ENCODE results near the gene NDUFS5.
A peak's percentile ranks its signal among the peaks of the same experiment; 100 is the strongest.
"Not testable (repeated sequence)": the region's sequence is repeated elsewhere in the genome, so short reads cannot be mapped to it uniquely, and the experiment has no call there.

Gene NDUFS5

GRCh38 chr1:39026051-39026865 is at the start of gene NDUFS5:
NDUFS5 (plus strand) TSS chr1:39026350; CDS start chr1:39028725, 2,375 bp downstream.
- Histone ChIP-seq H3K9me3 (ENCODE audit: control insufficient read depth in 2 of 2, low read length in 2 of 2) (no peaks in the 10 kb centered on the region), H3K27ac (ENCODE audit: low read depth in 2 of 2, low read length in 2 of 2) (peak within 1 kb of the TSS; percentile 95 to 96), H3K4me3 (ENCODE audit: low read length in 2 of 2) (peak within 1 kb of the TSS; percentile 99), H3K4me1 (ENCODE audit: control insufficient read depth in 2 of 2, insufficient read depth in 2 of 2, low read length in 2 of 2) (peaks cover 3 to 12% of the 10 kb centered on the region in 2 donors), H3K9ac (ENCODE audit: low read depth in 1 of 2, low read length in 2 of 2) (peak within 1 kb of the TSS; percentile 98 to 99), H3K36me3 (ENCODE audit: control insufficient read depth in 2 of 2, insufficient read depth in 2 of 2, low read length in 2 of 2) (peaks cover 10 to 20% of the 10 kb centered on the region in 2 donors), H3K27me3 (ENCODE audit: control insufficient read depth in 2 of 2, insufficient read depth in 2 of 2, low read length in 2 of 2) (no peaks in the 10 kb centered on the region)

GRCh38 chr1:38977399-38978244 is 48.5 kb upstream of the NDUFS5 start:
- not testable (repeated sequence) for H3K4me1 ChIP-seq (ENCODE audit: control insufficient read depth in 2 of 2, insufficient read depth in 2 of 2, low read length in 2 of 2); H3K27me3 ChIP-seq (ENCODE audit: control insufficient read depth in 2 of 2, insufficient read depth in 2 of 2, low read length in 2 of 2); H3K36me3 ChIP-seq (ENCODE audit: control insufficient read depth in 2 of 2, insufficient read depth in 2 of 2, low read length in 2 of 2)

GRCh38 chr1:38978245-38978542 is 48.0 kb upstream of the NDUFS5 start:
- not testable (repeated sequence) for H3K27me3 ChIP-seq (ENCODE audit: control insufficient read depth in 2 of 2, insufficient read depth in 2 of 2, low read length in 2 of 2); H3K36me3 ChIP-seq (ENCODE audit: control insufficient read depth in 2 of 2, insufficient read depth in 2 of 2, low read length in 2 of 2); H3K9ac ChIP-seq (ENCODE audit: low read depth in 1 of 2, low read length in 2 of 2); H3K4me3 ChIP-seq (ENCODE audit: low read length in 2 of 2); H3K4me1 ChIP-seq (ENCODE audit: control insufficient read depth in 2 of 2, insufficient read depth in 2 of 2, low read length in 2 of 2); H3K27ac ChIP-seq (ENCODE audit: low read depth in 2 of 2, low read length in 2 of 2); H3K9me3 ChIP-seq (ENCODE audit: control insufficient read depth in 2 of 2, low read length in 2 of 2)

More at GRCh38 chr1:38977399-38978244, 48.5 kb upstream of the NDUFS5 start:
- not testable (repeated sequence) for H3K9me3 ChIP-seq (ENCODE audit: control insufficient read depth in 2 of 2, low read length in 2 of 2); H3K4me3 ChIP-seq (ENCODE audit: low read length in 2 of 2); H3K9ac ChIP-seq (ENCODE audit: low read depth in 1 of 2, low read length in 2 of 2); H3K27ac ChIP-seq (ENCODE audit: low read depth in 2 of 2, low read length in 2 of 2)

- not testable (repeated sequence) for H3K4me1 ChIP-seq (ENCODE audit: control insufficient read depth in 2 of 2, insufficient read depth in 2 of 2, low read length in 2 of 2); H3K27me3 ChIP-seq (ENCODE audit: control insufficient read depth in 2 of 2, insufficient read depth in 2 of 2, low read length in 2 of 2); H3K9me3 ChIP-seq (ENCODE audit: control insufficient read depth in 2 of 2, low read length in 2 of 2); H3K36me3 ChIP-seq (ENCODE audit: control insufficient read depth in 2 of 2, insufficient read depth in 2 of 2, low read length in 2 of 2); H3K4me3 ChIP-seq (ENCODE audit: low read length in 2 of 2); H3K27ac ChIP-seq (ENCODE audit: low read depth in 2 of 2, low read length in 2 of 2); H3K9ac ChIP-seq (ENCODE audit: low read depth in 1 of 2, low read length in 2 of 2)
Measured at GRCh38 chr1:38979380-38979779, 46.8 kb upstream of the NDUFS5 start.

- H3K9me3 ChIP-seq (ENCODE audit: control insufficient read depth in 2 of 2, low read length in 2 of 2) = no peaks in the 10 kb centered on the region
- no peak overlapping the region for H3K4me3 ChIP-seq (ENCODE audit: low read length in 2 of 2)
- H3K9ac ChIP-seq (ENCODE audit: low read depth in 1 of 2, low read length in 2 of 2) = peak overlapping the region in 1 of 2 donors; percentile 68
- H3K36me3 ChIP-seq (ENCODE audit: control insufficient read depth in 2 of 2, insufficient read depth in 2 of 2, low read length in 2 of 2) = peaks cover 0 to under 1% of the 10 kb centered on the region in 2 donors
- peaks cover 10 to 28% of the 10 kb centered on the region in 2 donors for H3K4me1 ChIP-seq (ENCODE audit: control insufficient read depth in 2 of 2, insufficient read depth in 2 of 2, low read length in 2 of 2)
- H3K27me3 ChIP-seq (ENCODE audit: control insufficient read depth in 2 of 2, insufficient read depth in 2 of 2, low read length in 2 of 2) = no peaks in the 10 kb centered on the region
- H3K27ac ChIP-seq (ENCODE audit: low read depth in 2 of 2, low read length in 2 of 2) = no peak overlapping the region
Measured at GRCh38 chr1:38989979-38990378, 36.2 kb upstream of the NDUFS5 start.

- peak overlapping the region; percentile 48 to 68 for H3K9ac ChIP-seq (ENCODE audit: low read depth in 1 of 2, low read length in 2 of 2)
- H3K36me3 ChIP-seq (ENCODE audit: control insufficient read depth in 2 of 2, insufficient read depth in 2 of 2, low read length in 2 of 2) = peaks cover 0 to 4% of the 10 kb centered on the region in 2 donors
- H3K4me1 ChIP-seq (ENCODE audit: control insufficient read depth in 2 of 2, insufficient read depth in 2 of 2, low read length in 2 of 2) = peaks cover 10 to 28% of the 10 kb centered on the region in 2 donors
- no peaks in the 10 kb centered on the region for H3K27me3 ChIP-seq (ENCODE audit: control insufficient read depth in 2 of 2, insufficient read depth in 2 of 2, low read length in 2 of 2)
- H3K27ac ChIP-seq (ENCODE audit: low read depth in 2 of 2, low read length in 2 of 2) = peak overlapping the region; percentile 89 to 90
- H3K9me3 ChIP-seq (ENCODE audit: control insufficient read depth in 2 of 2, low read length in 2 of 2) = no peaks in the 10 kb centered on the region
- peak overlapping the region; percentile 68 to 85 for H3K4me3 ChIP-seq (ENCODE audit: low read length in 2 of 2)
Measured at GRCh38 chr1:38990386-38990737, 35.8 kb upstream of the NDUFS5 start.

GRCh38 chr1:38990738-38991637 is 35.2 kb upstream of the NDUFS5 start, which contains the start of gene AKIRIN1:
AKIRIN1 (plus strand) TSS chr1:38991276; CDS start chr1:38991381, 105 bp downstream.
- peak within 1 kb of the TSS; percentile 89 to 90 for H3K27ac ChIP-seq (ENCODE audit: low read depth in 2 of 2, low read length in 2 of 2)
- H3K9me3 ChIP-seq (ENCODE audit: control insufficient read depth in 2 of 2, low read length in 2 of 2) = no peaks in the 10 kb centered on the region
- H3K9ac ChIP-seq (ENCODE audit: low read depth in 1 of 2, low read length in 2 of 2) = peak within 1 kb of the TSS; percentile 63 to 94
- peak within 1 kb of the TSS; percentile 83 to 90 for H3K4me3 ChIP-seq (ENCODE audit: low read length in 2 of 2)
- H3K27me3 ChIP-seq (ENCODE audit: control insufficient read depth in 2 of 2, insufficient read depth in 2 of 2, low read length in 2 of 2) = no peaks in the 10 kb centered on the region
- H3K36me3 ChIP-seq (ENCODE audit: control insufficient read depth in 2 of 2, insufficient read depth in 2 of 2, low read length in 2 of 2) = peaks cover 0 to 4% of the 10 kb centered on the region in 2 donors
- H3K4me1 ChIP-seq (ENCODE audit: control insufficient read depth in 2 of 2, insufficient read depth in 2 of 2, low read length in 2 of 2) = peaks cover 10 to 22% of the 10 kb centered on the region in 2 donors

- Histone ChIP-seq H3K27ac (ENCODE audit: low read depth in 2 of 2, low read length in 2 of 2) (peak overlapping the region; percentile 89 to 90), H3K9ac (ENCODE audit: low read depth in 1 of 2, low read length in 2 of 2) (peak overlapping the region; percentile 56 to 94), H3K9me3 (ENCODE audit: control insufficient read depth in 2 of 2, low read length in 2 of 2) (no peaks in the 10 kb centered on the region), H3K4me1 (ENCODE audit: control insufficient read depth in 2 of 2, insufficient read depth in 2 of 2, low read length in 2 of 2) (peaks cover 10 to 15% of the 10 kb centered on the region in 2 donors), H3K36me3 (ENCODE audit: control insufficient read depth in 2 of 2, insufficient read depth in 2 of 2, low read length in 2 of 2) (peaks cover 0 to 4% of the 10 kb centered on the region in 2 donors), H3K27me3 (ENCODE audit: control insufficient read depth in 2 of 2, insufficient read depth in 2 of 2, low read length in 2 of 2) (no peaks in the 10 kb centered on the region), H3K4me3 (ENCODE audit: low read length in 2 of 2) (peak overlapping the region; percentile 83 to 90)
Measured at GRCh38 chr1:38991638-38992411, 34.3 kb upstream of the NDUFS5 start.

GRCh38 chr1:38992412-38993111 is 33.6 kb upstream of the NDUFS5 start:
- H3K27ac ChIP-seq (ENCODE audit: low read depth in 2 of 2, low read length in 2 of 2) = peak overlapping the region; percentile 89 to 90
- peaks cover 10 to 11% of the 10 kb centered on the region in 2 donors for H3K4me1 ChIP-seq (ENCODE audit: control insufficient read depth in 2 of 2, insufficient read depth in 2 of 2, low read length in 2 of 2)
- peak overlapping the region; percentile 44 to 54 for H3K9ac ChIP-seq (ENCODE audit: low read depth in 1 of 2, low read length in 2 of 2)
- no peaks in the 10 kb centered on the region for H3K27me3 ChIP-seq (ENCODE audit: control insufficient read depth in 2 of 2, insufficient read depth in 2 of 2, low read length in 2 of 2)
- H3K36me3 ChIP-seq (ENCODE audit: control insufficient read depth in 2 of 2, insufficient read depth in 2 of 2, low read length in 2 of 2) = peaks cover 0 to 4% of the 10 kb centered on the region in 2 donors
- H3K9me3 ChIP-seq (ENCODE audit: control insufficient read depth in 2 of 2, low read length in 2 of 2) = no peaks in the 10 kb centered on the region
- peak overlapping the region; percentile 83 to 90 for H3K4me3 ChIP-seq (ENCODE audit: low read length in 2 of 2)

All from mucosa of rectum (tissue), 2 donors.